ENCODE data around the gene PLEKHA4.
"Not testable (repeated sequence)": the region's sequence is repeated elsewhere in the genome, so short reads cannot be mapped to it uniquely, and the experiment has no call there.

Gene PLEKHA4

GRCh38 chr19:48867123-48867745 is 1.2 kb downstream of the PLEKHA4 start:
- in situ Hi-C loops (cut with HindIII; ENCODE audit: low sequenced_read_pairs) = no loop called here

- in situ Hi-C loops (cut with HindIII; ENCODE audit: low sequenced_read_pairs) = no loop called here
Measured at GRCh38 chr19:48866692-48867091, 1.7 kb downstream of the PLEKHA4 start.

- in situ Hi-C loops (cut with HindIII; ENCODE audit: low sequenced_read_pairs) = no loop called here
Measured at GRCh38 chr19:48862827-48863226, 5.6 kb downstream of the PLEKHA4 start.

DNA sequence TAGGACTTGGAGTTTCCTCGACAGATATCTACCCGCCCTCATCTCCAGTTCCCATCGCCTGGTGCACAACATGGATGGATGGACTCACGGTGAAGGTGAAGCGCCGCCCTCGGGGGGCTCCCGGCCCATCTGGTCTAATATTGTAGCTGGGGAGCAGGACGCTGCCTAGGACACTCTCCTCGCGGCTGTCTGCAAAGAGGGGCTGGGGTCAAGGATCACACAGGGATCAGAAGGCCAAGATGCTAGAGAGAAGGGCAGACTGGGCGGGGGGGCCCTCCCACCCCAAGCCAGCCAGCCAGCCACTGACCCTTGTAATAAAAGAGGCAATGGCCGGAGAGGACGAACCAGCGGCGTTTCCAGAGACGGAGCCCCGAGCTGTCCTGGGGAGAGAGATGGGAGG is 7.1 kb downstream of the PLEKHA4 start:
- in situ Hi-C loops (cut with HindIII; ENCODE audit: low sequenced_read_pairs) = no loop called here

DNA sequence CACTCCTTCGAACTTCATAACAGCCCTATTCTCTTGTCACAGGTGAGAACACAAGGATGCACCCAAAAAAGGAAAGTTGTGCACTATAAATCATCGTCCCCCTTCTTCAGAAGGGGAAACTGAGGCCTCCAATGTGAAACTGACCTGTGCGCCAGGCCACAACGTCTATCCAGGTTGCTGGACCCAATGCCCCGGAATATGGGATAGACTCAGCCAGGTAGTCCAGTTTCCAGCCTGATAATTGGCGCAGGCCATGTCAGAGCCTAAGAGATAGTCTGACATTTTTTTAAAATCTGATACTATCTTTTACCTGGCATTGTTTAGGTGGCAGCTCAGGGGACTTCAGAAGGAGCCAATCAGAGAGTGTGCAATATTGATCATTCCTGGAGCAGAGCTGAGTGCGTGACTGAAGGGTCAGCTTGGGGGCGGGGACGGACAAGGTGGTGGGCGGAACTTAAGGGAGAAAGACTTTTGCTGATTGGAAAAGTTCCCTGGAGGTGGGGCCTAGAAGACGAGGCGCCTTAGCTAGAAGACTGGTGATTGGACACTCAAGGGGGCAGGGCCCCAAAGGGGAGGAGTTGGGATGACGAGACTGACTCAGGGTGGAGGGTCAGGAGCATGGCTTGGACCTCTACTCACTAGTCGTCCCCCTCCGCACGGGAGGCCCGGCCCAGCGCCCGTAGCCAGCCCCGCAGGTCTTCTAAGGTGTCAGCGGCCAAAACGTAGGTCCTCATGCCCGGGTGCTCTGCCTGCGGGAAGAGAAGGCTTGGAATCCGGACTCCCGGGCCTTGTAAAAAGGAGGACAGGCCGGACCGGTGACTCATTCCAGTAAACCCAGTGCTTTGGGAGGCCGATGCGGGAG is 8.5 kb downstream of the PLEKHA4 start:
- in situ Hi-C loops (cut with HindIII; ENCODE audit: low sequenced_read_pairs) = no loop called here

- in situ Hi-C loops (cut with HindIII; ENCODE audit: low sequenced_read_pairs) = no loop called here
Measured at GRCh38 chr19:48858984-48859710, 9.3 kb downstream of the PLEKHA4 start.

GRCh38 chr19:48856921-48857320 is 11.5 kb downstream of the PLEKHA4 start:
- in situ Hi-C loops (cut with HindIII; ENCODE audit: low sequenced_read_pairs) = no loop called here

- in situ Hi-C loops (cut with HindIII; ENCODE audit: low sequenced_read_pairs) = loop anchor here (5.0 kb wide), 1 partner anchor 113 kb away; the partner anchor contains the start of gene FTL
Measured at GRCh38 chr19:48854103-48854502, 14.3 kb downstream of the PLEKHA4 start.

DNA sequence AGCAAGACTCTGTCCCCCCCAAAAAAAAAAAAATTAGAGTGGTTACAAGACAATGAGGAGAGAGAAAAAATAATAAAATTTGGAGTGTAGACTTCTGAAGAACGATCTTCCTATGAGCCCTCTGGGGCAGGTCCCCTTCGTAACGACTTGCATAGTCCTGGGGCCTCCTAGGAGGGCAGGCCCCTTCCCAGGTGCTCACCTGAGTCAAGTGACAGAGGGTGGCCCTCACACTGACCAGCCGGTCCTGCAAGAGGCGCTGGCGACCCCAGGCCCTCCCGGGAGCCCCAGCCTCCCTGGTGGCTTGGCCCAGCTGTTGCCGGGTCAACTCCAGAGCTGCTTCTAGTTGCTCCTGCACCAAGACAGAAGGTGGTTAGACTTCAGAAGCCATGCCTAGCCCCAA is 14.9 kb downstream of the PLEKHA4 start:
- in situ Hi-C loops (cut with HindIII; ENCODE audit: low sequenced_read_pairs) = loop anchor here (5.0 kb wide), 1 partner anchor 114 kb away; the partner anchor contains the start of gene FTL

GRCh38 chr19:48852292-48852691 is 16.1 kb downstream of the PLEKHA4 start:
- in situ Hi-C loops (cut with HindIII; ENCODE audit: low sequenced_read_pairs) = loop anchor here (5.0 kb wide), 1 partner anchor 115 kb away; the partner anchor contains the start of gene FTL

DNA sequence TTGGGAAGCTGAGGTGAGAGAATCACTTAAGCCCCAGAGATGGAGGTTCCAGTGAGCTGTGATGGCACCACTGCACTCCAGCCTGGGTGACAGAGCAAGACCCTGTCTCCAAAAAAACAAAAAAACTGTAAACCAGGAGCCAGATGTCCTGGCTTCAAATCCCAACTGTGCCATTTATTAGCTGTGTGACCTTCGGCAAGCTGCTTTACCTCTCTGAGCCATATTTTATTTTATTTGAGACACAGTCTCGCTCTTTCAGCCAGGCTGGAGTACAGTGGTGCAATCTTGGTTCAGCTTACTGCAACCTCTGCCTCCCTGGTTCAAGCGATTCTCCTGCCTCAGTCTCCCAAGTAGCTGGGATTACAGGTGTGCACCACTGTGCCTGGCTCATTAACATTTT is 21.8 kb downstream of the PLEKHA4 start:
- in situ Hi-C loops (cut with HindIII; ENCODE audit: low sequenced_read_pairs) = not testable (repeated sequence)

GRCh38 chr19:48845384-48845783 is 23.0 kb downstream of the PLEKHA4 start:
- in situ Hi-C loops (cut with HindIII; ENCODE audit: low sequenced_read_pairs) = no loop called here

GRCh38 chr19:48844472-48844871 is 23.9 kb downstream of the PLEKHA4 start:
- in situ Hi-C loops (cut with HindIII; ENCODE audit: low sequenced_read_pairs) = loop anchor here (5.0 kb wide), 3 partner anchors 43 to 212 kb away; no protein-coding TSS in a partner anchor

GRCh38 chr19:48842789-48843162 is 25.6 kb downstream of the PLEKHA4 start:
- in situ Hi-C loops (cut with HindIII; ENCODE audit: low sequenced_read_pairs) = loop anchor here (5.0 kb wide), 3 partner anchors 45 to 210 kb away; no protein-coding TSS in a partner anchor

- in situ Hi-C loops (cut with HindIII; ENCODE audit: low sequenced_read_pairs) = loop anchor here (5.0 kb wide), 3 partner anchors 44 to 209 kb away; no protein-coding TSS in a partner anchor
Measured at GRCh38 chr19:48841571-48841970, 26.8 kb downstream of the PLEKHA4 start.

- in situ Hi-C loops (cut with HindIII; ENCODE audit: low sequenced_read_pairs) = loop anchor here (5.0 kb wide), 3 partner anchors 44 to 209 kb away; no protein-coding TSS in a partner anchor
Measured at GRCh38 chr19:48841047-48841446, 27.4 kb downstream of the PLEKHA4 start.

DNA sequence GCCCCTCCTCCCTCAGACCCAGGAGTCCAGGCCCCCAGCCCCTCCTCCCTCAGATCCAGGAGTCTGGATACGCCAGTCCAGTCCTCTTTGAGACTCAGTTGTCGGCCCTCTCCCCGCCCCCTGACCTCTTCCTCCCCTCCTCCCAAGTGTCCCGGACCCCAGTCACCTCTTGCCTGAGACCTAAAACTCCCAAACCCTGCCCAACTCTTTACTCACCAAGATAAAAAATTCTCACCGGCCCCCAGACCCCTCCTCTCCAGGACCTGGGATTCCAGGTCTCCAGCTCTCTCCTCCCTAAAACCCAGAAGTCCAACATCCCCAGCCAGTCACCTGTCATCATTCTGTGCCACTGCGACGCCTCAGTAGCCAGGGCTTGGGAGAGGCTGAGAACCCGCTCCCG is 30.7 kb downstream of the PLEKHA4 start:
- in situ Hi-C loops (cut with HindIII; ENCODE audit: low sequenced_read_pairs) = no loop called here

GRCh38 chr19:48837051-48837524 is 31.3 kb downstream of the PLEKHA4 start:
- in situ Hi-C loops (cut with HindIII; ENCODE audit: low sequenced_read_pairs) = no loop called here

DNA sequence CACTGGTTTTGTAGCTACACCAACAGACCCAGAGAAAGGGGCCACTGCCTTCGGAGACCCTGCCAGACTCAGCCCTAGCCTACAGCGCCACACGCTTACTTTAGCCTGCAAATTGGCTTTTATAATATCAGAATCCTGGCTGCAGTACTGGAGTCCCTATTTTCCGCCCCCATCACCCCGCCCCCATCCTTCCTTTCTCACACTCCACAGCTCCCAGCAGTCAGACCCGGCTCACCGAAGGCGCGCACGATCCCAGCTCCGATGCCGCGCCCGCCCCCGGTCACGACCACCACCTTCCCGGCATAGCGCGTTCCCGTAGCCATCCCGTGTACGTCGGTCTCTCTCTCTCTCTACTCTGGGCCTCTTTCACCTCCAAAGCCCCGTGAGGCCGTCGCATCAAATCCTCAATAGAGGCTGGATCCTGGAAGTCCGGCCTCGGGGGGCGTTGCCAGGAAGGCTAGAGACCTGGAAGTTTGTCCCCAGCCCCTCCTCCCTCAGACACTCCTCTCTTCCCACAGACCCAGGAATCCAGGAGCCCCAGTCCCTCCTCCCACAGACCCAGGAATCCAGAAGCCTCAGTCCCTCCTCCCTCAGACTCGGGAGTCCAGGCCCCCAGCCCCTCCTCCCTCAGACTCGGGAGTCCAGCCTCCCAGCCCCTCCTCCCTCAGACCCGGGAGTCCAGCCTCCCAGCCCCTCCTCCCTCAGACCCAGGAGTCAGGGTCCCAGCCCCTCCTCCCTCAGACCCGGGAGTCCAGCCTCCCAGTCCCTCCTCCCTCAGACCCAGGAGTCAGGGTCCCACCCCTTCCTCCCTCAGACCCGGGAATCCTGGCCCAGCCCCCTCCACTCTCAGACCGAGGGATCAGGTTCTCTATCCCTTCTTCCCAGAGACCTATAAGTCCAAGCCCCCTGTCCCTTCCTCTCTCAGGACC is 32.1 kb downstream of the PLEKHA4 start, which contains the start of gene HSD17B14:
Gene HSD17B14, minus strand, starts transcription at position 403 of the 929 bp plus-strand sequence. Its CDS starts 80 bp downstream, at position 323.
- in situ Hi-C loops (cut with HindIII; ENCODE audit: low sequenced_read_pairs) = no loop called here

DNA sequence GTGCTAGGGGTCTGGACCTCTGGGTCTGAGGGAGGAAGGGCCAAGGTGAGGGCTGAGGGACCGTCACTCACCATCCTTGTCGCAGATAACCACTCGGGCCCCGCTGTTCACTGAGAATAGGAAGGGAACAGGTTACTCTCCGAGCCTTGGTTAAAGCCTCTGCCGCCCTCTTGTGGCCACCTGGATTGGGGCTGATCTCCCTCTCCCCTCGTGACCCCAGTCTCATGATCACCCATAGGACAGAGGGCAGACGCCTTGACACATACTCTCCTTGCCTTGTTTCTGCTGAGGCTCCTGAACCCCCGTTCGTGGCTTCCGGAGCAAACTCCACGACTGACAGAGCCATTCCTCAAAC is 32.7 kb downstream of the PLEKHA4 start:
- in situ Hi-C loops (cut with HindIII; ENCODE audit: low sequenced_read_pairs) = no loop called here

All from endothelial cell of hepatic sinusoid (primary cell).